HepG2 (cell line): Measurements from ENCODE around the gene CHD9. TPM values are rescaled to one million over a fixed set of nuclear protein-coding genes. Genes with fewer than 3 reads are reported as not detected.

Experiments used
- ATAC-seq: fragments of 200-7000 bp; cut with Tn5 transposase; 3 replicates; pipeline ENCODE4 v1.9.1; 2020; ENCODE audit warnings: mild to moderate bottlenecking, moderate library complexity
- BruUV-seq: library from RNA; stranded (reverse); fragments of 400-500 nt; replicated peaks from 2 replicates; lab custom pipeline; 2021; lab: Mats Ljungman, UMichigan
- CTCF ChIA-PET: fragments of 300-600 bp; formaldehyde crosslinking; extraction: SDS; loops from one replicate; lab custom pipeline; 2021; ENCODE audit warnings: low total read pairs, inconsistent platforms, low intra/inter-chr PET ratio; lab: Yijun Ruan, JAX
- POLR2A ChIA-PET: fragments of 350-600 bp; sonication (Branson Sonifier 250); formaldehyde crosslinking; loops from one replicate; lab custom pipeline; 2020; ENCODE audit warnings: antibody characterized with exemption, inconsistent platforms; lab: Yijun Ruan, JAX
- DNase-seq: peaks from one replicate; pipeline ENCODE4 v3.0.0-alpha.2; 2015; ENCODE audit warnings: low spot score
- FAIRE-seq: peaks from 3 replicates; lab custom pipeline; 2011; peaks lifted over from hg19 to GRCh38; lab: Jason Lieb, UNC
- H2AFZ ChIP-seq: one replicate; pipeline ENCODE4 v1.6.1; 2011; ENCODE audit warnings: low read length, inconsistent platforms
- H3K27ac ChIP-seq: fragments of 300-600 bp; 3 replicates; pipeline ENCODE4 v1.8.0; 2011; ENCODE audit warnings: mixed run types, mild to moderate bottlenecking, mixed read lengths, low read length, inconsistent platforms; ENCODE audit not compliant: insufficient read depth; ENCODE audit errors: extremely low read length
- H3K27me3 ChIP-seq, 2 experiments: fragments of 200-600 bp in 1 of 2; 2 replicates in 1 of 2; 3 replicates in 1 of 2; pipeline versions ENCODE4 v1.6.0 to v1.8.0; 2011; ENCODE audit warnings: low read length in 2 of 2, mild to moderate bottlenecking in 2 of 2, moderate library complexity in 2 of 2, inconsistent platforms in 1 of 2; ENCODE audit not compliant: insufficient read depth in 2 of 2, control insufficient read depth in 1 of 2
- H3K36me3 ChIP-seq, 2 experiments: fragments of 200-600 bp in 1 of 2; replicated peaks in 1 of 2; 2 replicates in 1 of 2; 3 replicates in 1 of 2; pipeline versions ENCODE4 v1.5.1 to v1.8.0; 2011; ENCODE audit warnings: low read length in 2 of 2, inconsistent platforms in 1 of 2; ENCODE audit not compliant: insufficient read depth in 2 of 2, control insufficient read depth in 1 of 2
- H3K4me1 ChIP-seq: 2 replicates; pipeline ENCODE4 v1.5.1; 2012; ENCODE audit warnings: low read length, inconsistent platforms; ENCODE audit not compliant: insufficient read depth
- H3K4me2 ChIP-seq: 2 replicates; pipeline ENCODE4 v1.6.0; 2011; ENCODE audit warnings: low read depth, low read length, inconsistent platforms
- H3K4me3 ChIP-seq, 3 experiments: fragments of 200-600 bp in 1 of 3; sonication (generic), shearing (Covaris generic) in 1 of 3; replicated peaks in 1 of 3; 2 replicates each; pipeline ENCODE4 v1.5.1; 2011 to 2016; ENCODE audit warnings: low read length in 3 of 3, inconsistent platforms in 2 of 3, low read depth in 2 of 3, mild to moderate bottlenecking in 2 of 3, control low read depth in 1 of 3, mixed read lengths in 1 of 3; ENCODE audit not compliant: insufficient read depth in 1 of 3
- H3K79me2 ChIP-seq: one replicate; pipeline ENCODE4 v1.6.1; 2011; ENCODE audit warnings: low read length, inconsistent platforms; ENCODE audit not compliant: insufficient read depth
- H3K9ac ChIP-seq: 2 replicates; pipeline ENCODE4 v1.6.0; 2011; ENCODE audit warnings: mild to moderate bottlenecking, low read depth, low read length, inconsistent platforms; ENCODE audit not compliant: insufficient read depth
- H3K9me3 ChIP-seq: 2 replicates; pipeline ENCODE4 v1.5.1; 2012; ENCODE audit warnings: mild to moderate bottlenecking, low read length
- H4K20me1 ChIP-seq: 2 replicates; pipeline ENCODE4 v1.6.0; 2011; ENCODE audit warnings: inconsistent platforms, mild to moderate bottlenecking, low read length, moderate library complexity; ENCODE audit not compliant: insufficient read depth
- ESRRA ChIP-seq: sonication (generic); formaldehyde crosslinking; IDR thresholded peaks from 2 replicates; pipeline ENCODE4 v1.5.1; 2020; ENCODE audit warnings: mild to moderate bottlenecking, low read depth, missing genetic modification reagents
- FLYWCH1 ChIP-seq: sonication (generic); formaldehyde crosslinking; IDR thresholded peaks from 2 replicates; pipeline ENCODE4 v1.8.1; 2023; ENCODE audit warnings: mild to moderate bottlenecking, missing genetic modification reagents
- HOXD1 ChIP-seq: sonication (generic); formaldehyde crosslinking; IDR thresholded peaks from 2 replicates; pipeline ENCODE4 v1.5.0; 2020; ENCODE audit warnings: missing genetic modification reagents
- KLF9 ChIP-seq: IDR thresholded peaks from 2 replicates; pipeline ENCODE4 v1.6.1; 2016; ENCODE audit warnings: low read depth
- NFE2 ChIP-seq: sonication (generic); formaldehyde crosslinking; IDR thresholded peaks from 2 replicates; pipeline ENCODE4 v1.4.0; 2020; ENCODE audit warnings: missing genetic modification reagents
- RBM22 ChIP-seq: fragments of 200-400 bp; formaldehyde crosslinking; optimal IDR thresholded peaks from 2 replicates; pipeline ENCODE3; 2017; ENCODE audit warnings: mild to moderate bottlenecking, low read length, moderate library complexity
- SIN3B ChIP-seq: fragments of 150-350 bp; IDR thresholded peaks from 2 replicates; pipeline ENCODE4 v1.6.1; 2014; ENCODE audit warnings: low read length
- SMAD3 ChIP-seq: sonication (generic); formaldehyde crosslinking; IDR thresholded peaks from 2 replicates; pipeline ENCODE4 v1.4.0; 2020; ENCODE audit warnings: missing genetic modification reagents
- SRY ChIP-seq: sonication (generic); formaldehyde crosslinking; IDR thresholded peaks from 2 replicates; pipeline ENCODE4 v1.8.0; 2022; ENCODE audit warnings: mild to moderate bottlenecking, missing genetic modification reagents
- TCF7L2 ChIP-seq: IDR thresholded peaks from 2 replicates; pipeline ENCODE4 v1.6.1; 2011; ENCODE audit warnings: mild to moderate bottlenecking, low read depth, low read length, moderate library complexity
- THAP7 ChIP-seq: sonication (generic); formaldehyde crosslinking; IDR thresholded peaks from 2 replicates; pipeline ENCODE4 v1.8.1; 2023; ENCODE audit warnings: mild to moderate bottlenecking, missing genetic modification reagents
- ZBTB38 ChIP-seq: sonication (generic); formaldehyde crosslinking; IDR thresholded peaks from 2 replicates; pipeline ENCODE4 v1.5.1; 2020; ENCODE audit warnings: mild to moderate bottlenecking, missing genetic modification reagents
- ZNF124 ChIP-seq: sonication (generic); formaldehyde crosslinking; IDR thresholded peaks from 2 replicates; pipeline ENCODE4 v1.4.0; 2020; ENCODE audit warnings: missing genetic modification reagents
- ZNF574 ChIP-seq: sonication (generic); formaldehyde crosslinking; IDR thresholded peaks from 2 replicates; pipeline ENCODE4 v1.4.0; 2020; ENCODE audit warnings: missing genetic modification reagents
- ZNF629 ChIP-seq: sonication (generic); formaldehyde crosslinking; conservative IDR thresholded peaks from 2 replicates; pipeline ENCODE4 v1.5.0; 2020; ENCODE audit warnings: missing genetic modification reagents
- ZNF678 ChIP-seq: sonication (generic); formaldehyde crosslinking; IDR thresholded peaks from 2 replicates; pipeline ENCODE4 v1.4.0; 2020; ENCODE audit warnings: mild to moderate bottlenecking, missing genetic modification reagents
- ZSCAN29 ChIP-seq: sonication (generic); formaldehyde crosslinking; conservative IDR thresholded peaks from 2 replicates; pipeline ENCODE4 v1.4.0; 2020; ENCODE audit warnings: mild to moderate bottlenecking, missing genetic modification reagents
- WGBS: methylation state at CpG from one replicate; pipeline ENCODE4 v1.1.6; 2017; ENCODE audit warnings: low lambda C conversion rate; 5-methylcytosine and 5-hydroxymethylcytosine counted together
- in situ Hi-C: cut with HindIII; loops from 2 replicates; pipeline ENCODE4 v1.10.0; 2017; ENCODE audit warnings: low pct_unique_long_range_greater_than_20kb; ENCODE audit not compliant: extremely low pct_ligation_motif_present
- intact Hi-C: fragments of 100-400 bp; cut with micrococcal nuclease; formaldehyde crosslinking; loops from one replicate; pipeline ENCODE4 v1.10.0; 2022; ENCODE audit not compliant: unreplicated experiment
- polyA plus RNA-seq, 8 experiments: library from polyadenylated mRNA; depleted of rRNA in 3 of 8; stranded (reverse) in 7 of 8; unstranded in 1 of 8; fragments of >200 nt; fragmentation: Illumina TruSeq in 4 of 8; extraction: Trizol in 4 of 8; gene quantifications; 2 replicates each; pipeline versions ENCODE4 v1.2.1 to v1.2.3, GENCODE V29; 2011 to 2016; ENCODE audit warnings: low read depth in 4 of 8, missing spikeins in 1 of 8, mixed read lengths in 1 of 8; ENCODE audit not compliant: insufficient read depth in 1 of 8
- total RNA-seq, 5 experiments: library from RNA; depleted of rRNA; stranded (reverse); fragments of >200 nt; fragmentation: Illumina TruSeq; extraction: Trizol; gene quantifications; 2 replicates each; pipeline ENCODE4 v1.2.3, GENCODE V29; 2016; ENCODE audit warnings: low read depth in 1 of 5

Gene CHD9
- total and polyA plus RNA-seq, 2 of the 13 experiments (the other 11 are each of a cell fraction or from before 2014, with no cell fraction given) = 23.4 to 27.7 TPM

GRCh38 chr16:53357208-53357586, 302.4 kb downstream of the CHD9 start:
- no peaks in the 10 kb centered on the region for H3K79me2 ChIP-seq
- TF ChIP-seq ZNF678 (no peak), ZBTB38 (CRISPR knock-in tag) (no peak), FLYWCH1 (no peak), ZNF629 (no peak), ESRRA (CRISPR knock-in tag) (no peak), THAP7 (CRISPR knock-in tag) (no peak), NFE2 (CRISPR knock-in tag) (no peak), TCF7L2 (no peak), SRY (CRISPR knock-in tag) (no peak), KLF9 (CRISPR knock-in tag) (no peak), ZNF124 (CRISPR knock-in tag) (no peak), SMAD3 (CRISPR knock-in tag) (no peak), RBM22 (no peak), ZSCAN29 (CRISPR knock-in tag) (no peak), ZNF574 (CRISPR knock-in tag) (no peak), SIN3B (no peak), HOXD1 (no peak)
- TF ChIP-seq, all 625 proteins: peak for 0
- Histone ChIP-seq H2AFZ (no peak overlapping the region), H3K4me2 (no peak overlapping the region), H3K4me1 (no peaks in the 10 kb centered on the region), H4K20me1 (no peaks in the 10 kb centered on the region), H3K9me3 (no peaks in the 10 kb centered on the region), H3K36me3 (no peaks in the 10 kb centered on the region), H3K9ac (no peak overlapping the region), H3K27ac (no peak overlapping the region), H3K4me3 (no peak overlapping the region), H3K27me3 (peaks cover 10 to 41% of the 10 kb centered on the region in 2 experiments; a peak in 2 of 5 replicates)
- intact Hi-C loops (no loop called here), in situ Hi-C loops (no loop called here)
- DNase-seq (no peak), FAIRE-seq (no peak), ATAC-seq (no peak)
- WGBS = 0% methylated on average over 5 of the region's 5 CpGs
- no TSS peak for BruUV-seq
- CTCF ChIA-PET = no interaction called here
- POLR2A ChIA-PET = no interaction called here
